LNCaP clone FGC (cell line): ENCODE results near the gene PRDX6.
A peak's percentile ranks its signal among the peaks of the same experiment; 100 is the strongest.
"Not testable (repeated sequence)": the region's sequence is repeated elsewhere in the genome, so short reads cannot be mapped to it uniquely, and the experiment has no call there.

ENCODE experiments used
- DNase-seq: peaks from one replicate; pipeline ENCODE4 v3.0.0-alpha.2; 2011; ENCODE audit warnings: low read depth
- H3K4me3 ChIP-seq: 2 replicates; pipeline ENCODE4 v1.5.1; 2011; ENCODE audit warnings: mild to moderate bottlenecking, low read depth, low read length, control low read depth
- TF ChIP-seq, protein P1 (sequence below): IDR thresholded peaks from 2 replicates; pipeline ENCODE4 v1.5.1; 2012; ENCODE audit warnings: mild to moderate bottlenecking; ENCODE audit not compliant: control insufficient read depth, insufficient read depth; ENCODE audit errors: extremely low read depth

Gene PRDX6

DNA sequence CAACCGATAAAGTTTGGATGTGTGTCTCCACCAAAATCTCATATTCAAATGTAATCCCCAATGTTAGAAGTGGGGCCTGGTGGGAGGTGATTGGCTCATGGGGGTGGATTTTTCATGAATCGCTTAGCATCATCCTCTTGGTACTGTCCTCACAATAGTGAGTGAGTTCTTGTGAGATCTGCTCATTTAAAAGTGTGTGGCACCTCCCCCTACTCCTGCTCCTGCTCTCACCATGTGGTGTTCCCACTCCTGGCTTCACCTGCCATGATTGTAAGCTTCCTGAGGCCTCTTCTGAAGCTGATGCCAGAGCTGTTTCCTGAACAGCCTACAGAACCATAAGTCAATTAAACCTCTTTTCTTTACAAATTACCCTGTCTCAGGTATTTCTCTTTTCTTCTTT lies 28.2 kb upstream of the PRDX6 start:
- DNase-seq = no peak
- TF ChIP-seq, protein P1, sequence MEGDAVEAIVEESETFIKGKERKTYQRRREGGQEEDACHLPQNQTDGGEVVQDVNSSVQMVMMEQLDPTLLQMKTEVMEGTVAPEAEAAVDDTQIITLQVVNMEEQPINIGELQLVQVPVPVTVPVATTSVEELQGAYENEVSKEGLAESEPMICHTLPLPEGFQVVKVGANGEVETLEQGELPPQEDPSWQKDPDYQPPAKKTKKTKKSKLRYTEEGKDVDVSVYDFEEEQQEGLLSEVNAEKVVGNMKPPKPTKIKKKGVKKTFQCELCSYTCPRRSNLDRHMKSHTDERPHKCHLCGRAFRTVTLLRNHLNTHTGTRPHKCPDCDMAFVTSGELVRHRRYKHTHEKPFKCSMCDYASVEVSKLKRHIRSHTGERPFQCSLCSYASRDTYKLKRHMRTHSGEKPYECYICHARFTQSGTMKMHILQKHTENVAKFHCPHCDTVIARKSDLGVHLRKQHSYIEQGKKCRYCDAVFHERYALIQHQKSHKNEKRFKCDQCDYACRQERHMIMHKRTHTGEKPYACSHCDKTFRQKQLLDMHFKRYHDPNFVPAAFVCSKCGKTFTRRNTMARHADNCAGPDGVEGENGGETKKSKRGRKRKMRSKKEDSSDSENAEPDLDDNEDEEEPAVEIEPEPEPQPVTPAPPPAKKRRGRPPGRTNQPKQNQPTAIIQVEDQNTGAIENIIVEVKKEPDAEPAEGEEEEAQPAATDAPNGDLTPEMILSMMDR = no peak
- H3K4me3 ChIP-seq = no peak overlapping the region

DNA sequence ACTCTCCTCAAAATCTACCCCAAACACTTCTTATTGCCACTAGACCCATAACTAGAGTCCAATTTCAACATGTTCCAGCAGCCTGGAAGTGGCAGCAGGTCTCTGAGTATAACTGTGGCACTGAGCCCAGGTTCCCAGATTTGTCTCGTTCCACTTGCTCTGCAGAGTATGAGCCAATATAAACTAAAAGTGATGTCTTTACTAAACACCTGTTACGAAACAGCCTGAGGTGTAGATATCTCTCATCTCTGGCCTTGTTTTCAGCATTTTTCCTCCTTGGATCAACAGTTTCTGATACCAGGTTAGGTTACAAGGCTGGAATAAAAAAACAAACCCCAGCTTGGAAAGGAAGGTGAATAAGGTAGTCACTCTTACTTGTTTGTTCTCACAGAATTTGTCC lies 25.2 kb upstream of the PRDX6 start:
- TF ChIP-seq, protein P1 = no peak
- DNase-seq = peak; percentile 97
- H3K4me3 ChIP-seq = no peak overlapping the region

DNA sequence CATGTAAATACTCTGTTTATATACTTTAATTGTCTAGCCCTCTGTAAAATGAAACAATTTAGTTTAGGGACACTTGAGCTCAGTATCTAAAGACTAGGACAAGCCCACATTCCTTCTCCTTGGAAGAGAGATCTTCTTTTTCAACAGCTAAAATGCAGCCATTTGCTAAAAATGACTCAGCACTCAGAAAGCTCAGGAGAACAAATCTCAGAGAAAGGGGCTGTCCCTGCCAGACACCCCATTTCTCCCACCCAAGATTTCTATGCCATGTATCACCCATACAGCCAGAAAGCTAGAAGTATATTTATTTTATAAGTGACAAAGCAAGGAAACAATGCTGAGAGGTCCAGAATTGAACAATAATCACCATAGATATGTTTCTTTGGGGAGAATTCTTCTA lies 23.2 kb upstream of the PRDX6 start:
- TF ChIP-seq, protein P1 = no peak
- no peak for DNase-seq
- H3K4me3 ChIP-seq = no peak overlapping the region

DNA sequence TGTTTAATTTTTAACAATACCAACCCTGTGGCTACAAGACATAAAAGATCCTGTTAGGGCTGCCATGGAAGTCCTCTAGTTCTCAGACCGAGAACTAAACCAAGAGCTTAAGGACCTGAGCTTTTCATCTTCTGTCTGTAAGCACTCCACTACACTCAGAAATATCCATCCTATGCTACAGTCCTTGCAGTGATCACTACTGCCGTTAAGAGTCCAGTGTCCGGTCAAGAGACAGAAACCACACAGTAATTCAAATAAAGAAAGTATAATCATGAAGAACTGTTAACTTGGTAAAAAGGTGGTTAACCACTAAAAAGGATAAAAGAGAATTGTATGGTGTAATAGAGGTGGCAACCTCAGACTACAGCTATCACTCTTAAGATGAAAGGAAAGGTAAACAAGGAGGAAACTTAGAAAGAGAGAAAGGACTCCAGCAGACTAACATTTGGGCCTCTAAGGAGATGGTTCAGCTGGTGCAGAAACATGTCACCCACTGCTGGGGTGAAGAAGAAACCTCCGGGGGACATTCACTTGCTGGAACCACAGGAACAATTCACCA lies 22.1 kb upstream of the PRDX6 start:
- no peak overlapping the region for H3K4me3 ChIP-seq
- DNase-seq = no peak
- TF ChIP-seq, protein P1 = no peak

DNA sequence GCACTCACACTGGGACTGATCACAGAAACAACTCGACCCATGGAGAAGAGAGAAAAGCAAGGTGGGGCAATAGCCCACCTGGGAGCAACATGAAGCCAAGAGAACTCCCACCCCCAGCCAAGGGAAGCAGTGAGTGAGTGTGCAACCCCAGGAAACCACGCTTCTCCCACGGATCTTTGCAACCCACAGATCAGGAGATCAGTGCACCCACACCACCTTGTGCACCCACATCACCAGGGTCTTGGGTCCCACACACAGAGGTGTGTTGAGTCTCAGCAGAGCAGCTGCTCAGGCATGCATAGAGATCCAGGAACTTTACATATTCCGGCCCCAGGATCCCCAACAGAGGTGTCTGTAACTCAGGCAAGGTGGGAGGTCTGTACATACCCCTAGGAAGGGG lies 17.2 kb upstream of the PRDX6 start:
- TF ChIP-seq, protein P1 = no peak
- no peak overlapping the region for H3K4me3 ChIP-seq
- no peak for DNase-seq

DNA sequence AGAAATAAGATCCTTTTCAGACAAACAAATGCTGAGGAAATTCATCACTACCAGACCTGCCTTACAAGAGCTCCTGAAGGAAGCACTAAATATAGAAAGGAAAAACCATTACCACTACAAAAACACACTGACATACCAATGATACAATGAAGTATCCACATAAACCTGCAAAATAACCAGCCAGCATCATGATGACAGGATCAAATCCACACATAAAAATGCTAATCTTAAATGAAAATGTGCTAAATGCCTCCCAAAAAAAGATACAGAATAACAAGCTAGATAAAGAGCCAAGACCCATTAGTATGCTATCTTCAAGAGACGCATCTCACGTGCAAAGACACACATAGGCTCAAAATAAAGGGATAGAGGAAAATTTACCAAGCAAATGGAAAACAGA lies 14.5 kb upstream of the PRDX6 start:
- not testable (repeated sequence) for DNase-seq, H3K4me3 ChIP-seq

DNA sequence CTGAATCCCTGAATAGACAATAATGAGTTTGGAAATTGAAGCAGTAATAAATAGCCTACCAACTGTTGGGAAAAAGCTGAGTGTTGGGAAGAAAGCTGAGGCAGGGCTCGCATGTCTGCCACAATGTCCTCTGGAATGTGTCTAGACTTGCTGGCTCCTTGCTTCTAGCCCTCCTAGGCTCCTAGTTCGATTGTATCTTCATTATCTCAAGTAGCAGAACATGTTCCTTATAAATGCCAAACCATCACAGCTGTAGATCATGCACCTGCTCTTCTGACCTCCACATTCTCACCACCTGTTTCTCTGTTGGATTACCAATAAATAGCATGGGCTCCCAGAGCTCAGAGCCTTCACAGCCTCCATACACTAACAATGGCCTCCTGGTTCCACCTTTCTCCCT lies 12.9 kb upstream of the PRDX6 start:
- not testable (repeated sequence) for H3K4me3 ChIP-seq, DNase-seq

DNA sequence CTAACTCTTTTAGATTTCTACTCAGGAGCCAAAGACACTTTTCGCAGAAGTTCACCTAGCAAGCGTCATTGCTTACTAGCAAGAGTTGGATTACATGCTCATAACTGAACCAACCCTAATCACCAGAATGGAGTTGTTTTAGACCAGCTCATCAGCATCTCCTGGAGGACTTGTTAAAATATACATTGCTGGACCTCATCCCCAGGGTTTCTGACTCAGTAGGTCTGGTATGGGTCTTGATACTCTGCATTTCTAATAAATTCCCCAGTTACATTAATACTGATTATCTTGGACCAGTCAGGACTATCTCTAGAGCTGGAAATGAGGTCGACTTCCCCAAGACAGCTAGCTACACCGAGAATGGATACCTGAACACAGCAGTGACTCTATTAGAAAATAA lies 9.7 kb upstream of the PRDX6 start:
- TF ChIP-seq, protein P1 = no peak
- no peak for DNase-seq

More for the DNA sequence above, 9.7 kb upstream of the PRDX6 start:
- no peak overlapping the region for H3K4me3 ChIP-seq
